GM21737 (cell line): ENCODE data around the gene TBL1XR1.
"Not testable (repeated sequence)": the region's sequence is repeated elsewhere in the genome, so short reads cannot be mapped to it uniquely, and the experiment has no call there.

Source experiments
- ATAC-seq: cut with Tn5 transposase; IDR thresholded peaks from one replicate; pipeline ENCODE4 v1.9.1; 2021; ENCODE audit warnings: mild to moderate bottlenecking, moderate library complexity; ENCODE audit not compliant: unreplicated experiment

Gene TBL1XR1

DNA sequence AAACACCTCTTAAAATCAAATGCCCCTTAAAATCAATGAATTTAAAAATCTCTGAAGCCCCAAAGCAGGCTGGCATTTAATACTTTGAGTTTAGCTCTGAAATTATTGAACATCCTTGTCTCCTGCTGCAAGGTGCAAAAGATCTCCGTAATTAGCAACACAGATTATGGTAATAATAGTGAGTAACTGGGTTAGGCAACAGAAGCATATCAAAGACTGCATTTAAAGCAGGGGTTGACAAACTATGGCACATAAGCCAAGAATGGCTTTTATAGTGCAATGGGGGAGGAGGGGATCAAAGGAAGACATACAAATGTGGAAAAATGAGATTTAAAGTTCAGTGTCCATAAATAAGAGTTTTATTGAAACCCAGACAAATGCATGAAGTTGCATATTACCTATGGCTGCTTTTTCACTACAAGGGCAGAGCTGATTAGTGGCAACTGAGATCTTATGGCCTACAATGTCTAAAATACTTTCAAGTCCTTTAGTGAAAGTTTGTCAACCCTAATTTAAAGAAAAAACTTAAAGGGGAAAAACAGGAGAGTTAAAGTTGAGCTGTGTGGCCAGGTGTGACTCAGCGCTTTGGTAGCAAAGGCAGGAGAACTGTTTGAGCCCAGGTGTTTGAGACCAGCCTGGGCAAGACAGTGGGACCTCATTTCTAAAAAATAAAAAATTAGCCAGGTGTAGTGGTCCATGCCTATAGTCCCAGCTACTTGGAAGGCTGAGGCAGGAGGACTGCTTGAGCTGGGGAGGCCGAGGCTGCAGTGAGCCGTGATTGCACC is 157.6 kb downstream of the TBL1XR1 start:
- no peak for ATAC-seq

DNA sequence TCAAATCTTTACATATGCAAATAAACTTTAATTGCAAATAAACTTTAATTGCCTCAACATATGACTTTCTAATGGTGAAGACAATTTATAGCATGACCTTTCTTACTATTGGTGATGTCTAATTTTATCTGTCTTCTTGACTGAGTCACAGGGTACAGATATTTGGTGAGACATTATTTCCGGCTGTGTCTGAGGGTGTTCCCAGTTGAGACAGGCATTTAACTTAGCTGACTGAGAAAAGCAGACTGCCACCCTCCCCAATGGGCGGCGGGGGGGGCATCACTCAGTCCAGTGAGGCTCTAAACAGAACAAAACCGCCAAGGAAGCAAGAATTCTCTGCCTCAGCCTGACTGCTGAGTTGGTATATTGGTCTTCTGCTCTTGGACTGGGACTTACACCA is 160.0 kb downstream of the TBL1XR1 start:
- ATAC-seq, result no peak

DNA sequence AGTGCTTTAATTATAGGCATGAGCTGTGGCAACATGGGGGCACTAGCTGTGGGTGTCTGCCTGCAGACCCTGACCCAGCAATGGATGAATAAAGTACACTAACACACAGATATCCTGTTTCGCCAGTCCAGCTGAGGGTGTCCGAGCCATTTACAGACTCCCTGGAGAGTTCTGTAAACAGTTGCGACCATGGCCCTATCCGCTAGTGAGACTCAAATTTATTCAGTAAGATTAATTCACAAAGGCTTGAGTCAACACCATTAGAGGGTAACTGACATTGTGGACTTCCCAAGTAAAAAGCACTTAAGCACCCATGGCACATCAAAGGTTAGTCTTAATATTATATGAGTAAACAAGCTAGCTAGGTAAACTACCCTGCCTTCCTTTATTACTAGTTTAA is 161.6 kb downstream of the TBL1XR1 start:
- no peak for ATAC-seq

DNA sequence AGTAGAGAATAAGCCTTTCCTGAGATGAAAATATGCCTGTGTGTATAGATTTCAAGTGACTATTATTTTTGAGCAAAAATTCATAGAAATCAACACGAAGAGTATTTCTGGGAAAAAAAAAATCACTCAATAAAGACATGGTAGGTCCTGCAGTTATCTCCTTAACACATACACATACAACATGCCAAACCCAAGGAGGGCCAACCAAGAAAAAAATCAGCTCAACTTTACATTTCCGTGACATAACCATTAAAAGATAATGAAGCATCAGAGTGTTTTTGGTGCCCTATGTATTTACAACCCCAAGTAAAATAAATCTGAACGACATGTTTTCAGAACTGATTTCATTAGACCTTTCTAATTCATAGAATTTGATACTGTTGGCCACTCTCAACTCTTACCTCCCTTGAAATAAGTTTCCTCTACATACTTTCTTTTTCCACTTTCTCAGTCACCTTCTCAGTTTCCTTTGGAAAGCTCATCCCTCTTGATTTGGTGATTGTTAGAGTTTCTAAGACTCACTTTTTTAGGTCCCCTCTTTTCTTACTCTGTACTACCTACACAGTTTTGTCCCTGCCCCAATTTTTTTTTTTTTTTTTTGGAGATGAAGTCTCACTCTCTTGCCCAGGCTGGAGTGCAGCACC is 162.3 kb downstream of the TBL1XR1 start:
- ATAC-seq, result no peak

DNA sequence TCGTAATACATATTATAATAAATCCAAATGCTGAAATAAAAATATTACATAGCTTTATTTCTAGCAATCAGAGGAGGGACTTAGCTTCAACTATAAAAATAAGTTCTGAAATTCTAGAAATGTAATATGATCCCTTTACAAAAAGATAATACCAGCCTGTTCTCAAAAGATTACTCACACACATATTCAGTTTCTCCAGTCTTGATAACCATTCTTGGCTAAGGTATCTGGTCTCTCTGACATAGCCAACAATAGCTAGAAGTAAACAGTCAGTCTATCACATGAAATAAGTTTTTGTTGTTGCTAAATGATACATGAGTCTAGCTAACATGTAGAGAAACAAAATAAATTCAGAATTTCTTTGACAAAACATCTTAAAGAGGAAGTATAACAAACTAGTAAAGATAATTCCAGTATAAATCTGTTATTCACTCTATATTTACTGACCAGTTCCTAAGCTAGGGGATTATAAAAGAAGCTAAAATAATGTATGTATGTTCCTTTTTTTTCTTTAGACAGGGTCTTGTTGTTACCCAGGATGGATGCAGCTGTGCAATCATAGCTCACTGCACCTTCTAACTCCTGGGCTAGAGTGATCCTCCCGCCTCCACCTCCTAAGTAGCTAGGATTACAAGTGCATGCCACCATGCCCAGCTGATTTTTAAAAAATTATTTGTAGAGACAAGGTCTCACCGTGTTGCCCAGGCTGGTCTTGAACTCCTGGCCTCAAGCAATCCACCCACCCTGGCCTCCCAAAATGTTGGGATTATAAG is 170.6 kb downstream of the TBL1XR1 start:
- ATAC-seq, result no peak

DNA sequence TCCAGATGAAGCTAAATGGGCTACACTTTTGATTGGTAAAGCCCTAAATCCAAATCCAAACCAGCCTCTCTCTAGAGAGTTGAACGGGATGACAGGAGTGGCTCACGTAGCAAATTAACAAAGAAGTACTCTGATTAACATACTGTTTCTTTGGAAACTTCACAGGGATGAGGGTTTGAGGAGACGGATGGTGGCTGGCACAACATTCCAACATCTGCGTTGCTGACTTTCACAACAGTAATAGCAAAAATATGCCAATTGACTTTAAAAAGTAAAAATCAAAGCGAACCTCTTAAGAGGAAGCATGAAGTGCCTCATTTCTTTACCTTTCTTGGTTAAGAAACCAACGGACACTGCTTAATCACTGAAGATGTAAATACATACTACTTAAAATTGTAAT is 181.4 kb downstream of the TBL1XR1 start:
- ATAC-seq, result no peak

DNA sequence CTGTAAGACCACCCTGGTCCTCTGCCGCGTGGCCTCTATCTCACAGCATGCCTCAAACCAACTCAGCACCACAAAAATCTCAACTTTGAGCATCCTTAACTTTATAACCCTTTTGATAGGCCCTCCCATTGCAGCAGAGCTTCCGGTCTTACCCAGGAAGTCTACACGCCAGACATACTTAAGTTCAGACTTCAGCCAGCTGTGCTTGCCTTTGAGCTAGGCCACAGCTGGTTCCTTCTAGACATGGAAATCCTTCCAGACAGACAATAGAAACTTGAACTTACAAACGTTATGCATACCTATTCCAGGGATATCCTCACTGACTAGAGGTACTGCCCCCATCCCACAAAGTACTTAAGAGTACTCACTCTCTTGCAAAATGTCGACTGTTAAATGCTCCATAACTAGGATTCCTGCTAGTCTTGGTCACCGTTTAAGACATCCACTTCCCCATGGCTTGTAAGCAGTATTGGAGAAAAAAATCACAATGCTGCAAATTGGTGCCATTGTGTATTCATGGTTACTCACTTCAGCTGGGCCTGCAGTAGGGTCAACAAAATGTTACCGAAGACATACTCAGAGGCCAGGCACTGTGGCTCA is 183.5 kb downstream of the TBL1XR1 start:
- ATAC-seq, result no peak

DNA sequence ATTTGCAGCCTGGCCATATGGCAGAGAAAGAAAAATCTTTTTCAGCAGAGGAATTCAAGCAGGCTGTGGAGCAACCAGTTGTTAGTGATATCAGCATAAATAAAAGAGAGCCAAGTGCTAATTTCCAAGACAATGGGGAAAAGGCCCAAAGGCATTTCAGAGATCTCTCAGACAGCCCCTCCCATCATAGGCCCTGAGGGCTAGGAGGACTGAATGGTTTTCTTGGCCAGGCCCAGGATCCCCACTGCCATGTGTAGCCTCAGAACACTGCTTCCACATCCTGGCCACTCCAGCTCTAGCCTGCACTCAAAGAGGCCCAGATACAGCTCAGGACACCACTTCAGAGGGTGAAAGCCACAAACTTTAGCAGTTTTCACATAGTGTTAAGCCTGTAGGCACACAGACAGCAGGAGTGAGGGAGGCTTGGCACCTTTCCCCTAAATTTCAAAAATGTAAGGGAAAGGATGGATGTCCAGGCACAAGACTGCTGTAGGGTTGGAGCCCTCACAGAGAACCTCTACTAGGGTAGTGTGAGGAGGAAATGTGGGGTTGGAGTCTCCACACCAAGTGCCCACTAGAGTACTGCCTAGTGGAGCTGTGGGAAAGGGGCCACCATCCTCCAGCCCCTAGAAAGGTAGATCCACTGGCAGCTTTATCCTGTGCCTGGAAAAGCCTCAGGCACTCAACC is 191.4 kb downstream of the TBL1XR1 start:
- no peak for ATAC-seq

DNA sequence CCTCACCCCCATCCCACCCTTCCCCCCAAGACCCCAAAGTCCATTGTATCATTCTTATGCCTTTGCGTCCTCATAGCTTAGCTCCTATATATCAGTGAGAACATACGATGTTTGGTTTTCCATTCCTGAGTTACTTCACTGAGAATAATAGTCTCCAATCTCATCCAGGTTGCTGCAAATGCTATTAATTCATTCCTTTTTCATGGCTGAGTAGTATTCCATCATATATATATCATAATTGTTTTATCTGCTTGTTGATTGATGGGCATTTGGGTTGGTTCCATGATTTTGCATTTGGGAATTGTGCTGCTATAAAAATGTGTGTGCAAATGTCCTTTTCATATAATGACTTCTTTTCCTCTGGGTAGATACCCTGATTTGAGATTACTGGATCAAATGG is 197.1 kb downstream of the TBL1XR1 start:
- ATAC-seq, result not testable (repeated sequence)

DNA sequence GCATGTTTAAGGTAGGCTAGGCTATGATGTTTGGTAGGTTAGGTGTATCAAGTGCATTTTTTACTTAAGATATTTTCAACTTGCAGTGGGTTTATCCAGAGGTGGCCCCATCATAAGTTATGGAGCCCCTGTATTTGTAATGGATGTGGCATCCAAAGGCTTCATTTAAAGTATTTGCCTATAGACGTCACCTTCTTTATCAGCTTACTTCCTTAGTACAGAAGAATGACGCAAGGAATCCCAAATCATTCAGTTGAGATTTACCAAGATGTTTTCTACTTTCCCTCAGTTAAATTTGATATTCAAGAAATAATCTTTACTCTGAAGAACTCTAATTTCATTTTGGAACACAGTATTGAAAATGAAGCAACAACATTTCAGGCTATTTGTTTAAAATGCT is 201.3 kb downstream of the TBL1XR1 start:
- ATAC-seq, result no peak

DNA sequence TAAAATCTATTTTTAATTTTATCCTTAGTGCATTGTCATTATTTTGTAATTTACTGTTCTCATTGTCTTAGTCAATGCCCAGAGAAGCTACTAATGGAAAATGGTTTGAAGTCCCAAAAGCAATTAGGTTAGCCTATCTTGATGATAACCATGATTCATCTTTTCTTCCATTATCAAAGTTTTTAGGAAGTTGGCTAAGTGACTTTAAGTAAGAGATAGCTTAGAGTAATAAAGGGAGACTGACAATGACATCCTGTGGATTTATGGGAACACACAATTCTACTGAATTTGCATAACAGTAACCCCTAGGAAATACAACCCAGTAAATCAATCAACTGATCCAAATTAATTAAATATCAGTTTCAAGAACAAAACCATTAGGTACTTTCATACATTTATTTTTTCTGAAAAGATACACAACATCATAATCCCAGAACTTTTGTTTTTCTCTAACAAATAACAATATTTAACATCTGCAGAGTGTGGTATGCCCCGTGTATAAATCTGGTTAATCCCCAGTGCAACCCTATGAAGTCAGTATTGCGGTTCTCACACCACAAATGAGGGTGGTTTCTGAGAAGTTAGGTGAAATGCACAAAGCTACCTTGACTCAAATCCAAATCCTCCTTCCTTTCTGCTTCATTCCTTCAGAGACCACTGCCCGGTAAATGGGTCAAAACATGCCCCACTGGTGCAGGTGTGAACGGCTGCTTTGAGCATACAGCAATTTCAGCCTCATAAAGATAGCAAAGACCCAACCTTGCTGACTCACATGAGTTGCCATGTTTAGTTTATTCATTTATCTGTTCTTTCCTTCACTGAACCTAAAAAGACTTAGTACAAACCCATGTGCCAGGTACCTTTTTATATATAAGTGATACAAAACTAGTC is 202.1 kb downstream of the TBL1XR1 start:
- no peak for ATAC-seq

DNA sequence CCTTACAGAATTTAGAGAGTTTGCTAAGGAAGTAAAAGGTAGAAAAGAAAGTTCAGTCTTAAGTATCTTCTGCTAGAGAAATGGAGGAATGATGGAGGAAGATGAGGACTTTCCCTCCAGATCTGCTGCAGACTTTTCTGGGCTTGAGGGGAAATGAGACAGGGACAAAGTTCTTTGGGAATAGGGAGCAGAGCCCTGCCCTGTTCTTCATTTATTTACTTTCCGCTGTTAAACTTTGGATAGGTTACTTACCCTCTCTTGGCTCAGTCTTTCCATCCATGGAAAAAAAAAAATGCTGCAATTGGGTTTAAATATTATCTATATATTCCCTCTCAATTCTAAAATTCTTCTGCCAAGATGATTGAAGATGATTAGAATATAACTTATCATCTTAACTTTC is 202.9 kb downstream of the TBL1XR1 start:
- ATAC-seq, result no peak

DNA sequence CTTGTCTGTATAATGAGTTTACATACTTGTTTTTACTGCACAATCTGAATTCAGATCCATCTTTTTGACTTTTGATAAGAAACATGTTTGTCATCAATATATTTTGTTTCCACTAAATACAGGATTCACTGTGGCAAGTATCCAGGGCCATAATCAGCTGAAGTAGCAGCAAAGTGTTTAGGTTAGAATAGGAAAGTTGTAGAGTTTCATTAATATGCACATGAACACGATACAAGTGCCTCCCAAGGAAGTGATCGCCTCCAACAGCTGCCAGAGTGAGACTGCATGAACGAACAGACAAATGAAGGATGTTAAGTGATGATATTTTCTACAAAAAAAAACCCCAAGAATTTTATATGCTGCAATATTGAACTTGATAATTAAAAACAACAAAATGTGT is 204.3 kb downstream of the TBL1XR1 start:
- no peak for ATAC-seq

DNA sequence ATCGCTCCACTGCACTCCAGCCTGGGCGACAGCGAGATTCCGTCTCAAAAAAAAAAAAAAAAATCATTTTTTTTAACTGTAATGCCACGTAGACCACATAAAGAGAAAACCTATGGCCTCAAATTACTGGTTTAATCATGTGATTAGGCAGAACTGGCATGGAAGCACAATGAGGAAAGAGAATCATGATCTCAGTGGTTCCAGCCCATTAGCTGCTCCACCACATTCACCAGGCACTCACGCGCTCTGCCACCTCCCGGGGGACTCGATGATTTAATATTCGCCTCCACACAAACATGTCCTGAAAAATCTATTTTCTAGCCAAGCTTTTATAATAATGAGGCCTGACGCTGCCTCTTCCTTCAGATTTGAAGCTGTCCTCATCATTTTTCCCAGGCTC is 204.7 kb downstream of the TBL1XR1 start:
- no peak for ATAC-seq

DNA sequence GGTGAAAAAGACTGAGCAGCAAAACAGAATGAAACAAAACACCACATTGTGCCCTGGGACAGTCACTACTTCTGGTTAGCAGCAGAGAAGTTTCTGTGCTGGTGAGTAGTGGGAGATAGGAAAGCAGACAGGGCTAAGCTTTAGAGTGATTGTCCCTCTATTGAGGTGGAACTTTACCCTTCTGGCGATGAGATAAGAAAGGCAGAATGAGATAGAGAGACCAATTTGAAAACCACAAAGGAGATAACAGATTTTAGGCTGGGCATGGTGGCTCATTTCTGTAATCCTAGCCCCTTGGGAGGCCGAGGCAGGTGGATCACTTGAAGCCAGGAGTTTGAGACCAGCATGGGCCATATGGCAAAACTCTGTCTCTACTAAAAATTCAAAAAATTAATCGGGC is 208.5 kb downstream of the TBL1XR1 start:
- no peak for ATAC-seq

DNA sequence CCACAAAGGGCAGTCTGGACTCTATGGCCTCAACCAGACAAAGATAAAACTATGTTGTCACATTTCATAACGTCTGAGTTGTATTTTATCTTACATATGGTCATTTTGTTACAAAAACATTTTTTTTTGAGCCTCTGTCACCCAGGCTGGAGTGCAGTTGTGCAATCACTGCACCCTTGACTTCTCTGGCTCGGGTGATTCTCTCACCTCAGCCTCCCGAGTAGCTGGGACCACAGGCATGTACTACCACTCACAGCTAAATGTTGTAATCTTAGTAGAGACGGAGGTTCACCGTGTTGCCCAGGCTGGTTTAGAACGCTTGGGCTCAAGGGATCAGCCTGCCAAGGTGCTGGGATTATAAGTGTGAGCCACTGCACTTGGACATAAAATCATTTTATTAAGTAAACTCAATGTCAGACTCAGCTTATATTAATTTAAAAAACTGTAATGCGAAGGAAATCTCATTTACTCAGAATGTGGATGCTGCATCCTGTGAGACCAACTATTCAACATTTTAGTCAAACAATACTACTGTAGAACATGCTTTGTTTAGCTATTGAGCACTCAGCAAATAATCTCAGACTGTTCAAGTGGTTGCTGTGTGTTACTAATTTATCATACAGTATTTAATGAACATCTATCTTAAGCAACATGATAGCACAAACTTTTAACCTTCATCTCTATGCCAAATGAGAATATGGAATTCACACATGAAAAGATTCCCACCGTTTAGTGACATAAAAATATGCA is 209.2 kb downstream of the TBL1XR1 start:
- no peak for ATAC-seq

DNA sequence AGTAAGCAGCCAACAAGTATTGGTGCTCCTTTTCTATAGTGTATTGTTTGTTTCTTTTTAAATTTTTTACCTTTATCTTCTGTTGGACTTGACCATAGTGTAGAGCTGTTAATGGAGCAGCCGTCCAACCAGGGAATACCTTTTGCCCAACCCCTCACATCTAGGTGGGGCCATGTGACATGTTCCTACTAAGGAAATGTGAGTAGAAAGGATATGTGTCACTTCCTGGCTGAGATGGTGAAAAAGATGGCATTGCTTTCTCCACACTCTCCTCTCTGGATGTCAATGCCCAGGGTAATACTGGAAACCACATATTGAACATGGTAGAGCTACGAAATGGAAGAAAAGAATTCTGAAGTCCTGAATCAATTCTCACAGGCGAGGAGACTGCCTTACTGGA is 218.8 kb downstream of the TBL1XR1 start:
- ATAC-seq, result no peak

DNA sequence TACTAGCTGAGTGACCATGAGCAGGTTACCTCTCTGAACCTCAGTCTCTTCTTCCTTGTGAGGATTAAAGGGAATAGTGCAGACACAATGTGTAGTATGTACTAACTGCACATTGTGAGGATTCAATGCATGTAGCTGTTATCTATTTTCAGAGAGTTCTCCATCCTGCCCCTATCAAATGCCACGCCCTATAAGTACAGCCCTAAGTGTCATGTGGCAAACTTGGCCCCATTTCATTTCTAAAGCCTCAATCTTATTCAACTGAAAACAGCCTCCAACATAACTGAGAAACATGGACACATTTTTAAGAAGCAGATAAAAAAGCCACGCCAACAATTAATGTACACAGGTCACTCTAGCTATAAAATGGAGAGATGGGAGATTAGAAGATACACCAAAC is 220.0 kb downstream of the TBL1XR1 start:
- ATAC-seq, result no peak

DNA sequence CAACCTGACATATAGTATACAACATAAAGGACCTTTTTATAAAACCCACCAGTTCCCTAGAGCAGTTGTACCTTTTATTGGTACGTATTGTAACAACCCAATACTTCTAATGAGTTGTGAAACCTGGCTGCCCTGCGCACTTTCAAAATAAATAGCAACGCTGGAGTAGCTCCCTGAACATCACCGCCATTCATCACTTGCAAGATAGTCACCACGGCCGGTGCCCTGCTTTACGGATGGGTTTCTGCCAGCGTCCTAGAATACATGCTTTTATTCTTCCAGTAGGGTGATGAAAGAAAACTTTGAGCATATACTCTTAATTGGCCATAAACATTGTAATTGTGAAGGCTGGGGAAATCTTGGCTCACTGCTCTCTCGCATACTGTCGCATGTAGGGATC is 220.7 kb downstream of the TBL1XR1 start:
- no peak for ATAC-seq
